ENCODE results near the gene FHOD3.

The FHOD3 gene

GRCh38 chr18:36364911-36365624 is 67.6 kb downstream of the FHOD3 start:
- CTCF ChIA-PET: no interaction called here
- Mint-ChIP-seq H3K36me3 (no peaks in the 10 kb centered on the region), H3K4me1 (no peaks in the 10 kb centered on the region), H3K9me3 (no peaks in the 10 kb centered on the region), H3K27ac (no peak overlapping the region), H3K4me3 (no peak overlapping the region), H3K27me3 (no peaks in the 10 kb centered on the region)
- no peak for DNase-seq

- Mint-ChIP-seq H3K27ac (no peak overlapping the region), H3K4me3 (no peak overlapping the region), H3K4me1 (no peaks in the 10 kb centered on the region), H3K36me3 (no peaks in the 10 kb centered on the region), H3K9me3 (no peaks in the 10 kb centered on the region), H3K27me3 (peaks cover 7% of the 10 kb centered on the region)
- no peak for DNase-seq
- CTCF ChIA-PET: no interaction called here
Observed at GRCh38 chr18:36365836-36366775, 68.6 kb downstream of the FHOD3 start.

GRCh38 chr18:36366994-36367839 is 69.7 kb downstream of the FHOD3 start:
- Mint-ChIP-seq H3K27ac (no peak overlapping the region), H3K4me1 (no peaks in the 10 kb centered on the region), H3K4me3 (no peak overlapping the region), H3K27me3 (peaks cover 7% of the 10 kb centered on the region), H3K9me3 (no peaks in the 10 kb centered on the region), H3K36me3 (no peaks in the 10 kb centered on the region)
- DNase-seq: no peak
- CTCF ChIA-PET: no interaction called here

GRCh38 chr18:36368889-36369288 is 71.4 kb downstream of the FHOD3 start:
- Mint-ChIP-seq H3K4me1 (no peaks in the 10 kb centered on the region), H3K36me3 (no peaks in the 10 kb centered on the region), H3K9me3 (no peaks in the 10 kb centered on the region), H3K4me3 (no peak overlapping the region), H3K27ac (no peak overlapping the region), H3K27me3 (peaks cover 15% of the 10 kb centered on the region)
- CTCF ChIA-PET: no interaction called here
- DNase-seq: no peak

DNA sequence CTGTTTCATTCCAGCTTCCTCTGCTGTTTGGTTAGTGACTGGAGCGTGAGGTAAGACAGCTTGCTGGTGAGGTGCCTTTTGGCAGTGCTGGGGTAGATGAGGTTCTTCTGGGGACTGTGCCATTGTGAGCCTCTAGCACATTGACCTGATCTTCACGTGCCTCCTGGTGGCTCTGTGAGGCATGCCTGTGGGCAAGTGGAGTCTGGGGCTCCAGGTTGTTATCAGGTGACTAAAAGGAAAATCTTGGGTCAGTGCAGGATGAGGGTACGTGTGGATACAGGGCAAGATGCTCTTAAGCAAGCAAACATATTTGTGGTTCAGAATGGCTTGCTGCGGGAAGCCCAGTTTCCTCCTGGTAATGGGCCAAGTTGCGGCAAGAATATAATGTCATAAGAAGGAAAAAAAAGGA is 75.4 kb downstream of the FHOD3 start:
- Mint-ChIP-seq H3K9me3 (no peaks in the 10 kb centered on the region), H3K4me1 (no peaks in the 10 kb centered on the region), H3K36me3 (no peaks in the 10 kb centered on the region), H3K27me3 (peaks cover 15% of the 10 kb centered on the region), H3K27ac (no peak overlapping the region), H3K4me3 (no peak overlapping the region)
- DNase-seq: no peak
- CTCF ChIA-PET: no interaction called here

DNA sequence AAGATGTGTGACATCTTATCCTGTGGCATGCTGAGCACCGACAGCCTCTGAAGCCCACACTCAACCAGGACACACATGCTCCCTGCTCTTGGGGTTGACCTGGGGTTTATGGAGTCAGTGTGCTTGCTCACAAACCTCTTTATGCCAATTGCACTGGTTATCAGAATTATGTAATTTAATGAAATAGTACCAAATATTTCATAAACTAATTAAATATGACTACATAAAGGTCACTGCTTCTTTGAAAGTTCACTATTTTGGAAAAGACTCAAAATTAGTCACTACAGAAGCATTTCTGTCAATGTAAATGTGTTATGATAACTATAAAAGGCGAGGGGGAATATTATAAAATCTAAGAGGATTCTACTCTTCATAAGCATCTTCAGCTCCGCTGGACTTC is 76.7 kb downstream of the FHOD3 start:
- H3K27me3 Mint-ChIP-seq: peaks cover 15% of the 10 kb centered on the region
- H3K4me3 Mint-ChIP-seq: no peak overlapping the region
- CTCF ChIA-PET: no interaction called here
- H3K36me3 Mint-ChIP-seq: no peaks in the 10 kb centered on the region
- no peaks in the 10 kb centered on the region for H3K9me3 Mint-ChIP-seq
- no peak overlapping the region for H3K27ac Mint-ChIP-seq
- no peak for DNase-seq
- no peaks in the 10 kb centered on the region for H3K4me1 Mint-ChIP-seq

DNA sequence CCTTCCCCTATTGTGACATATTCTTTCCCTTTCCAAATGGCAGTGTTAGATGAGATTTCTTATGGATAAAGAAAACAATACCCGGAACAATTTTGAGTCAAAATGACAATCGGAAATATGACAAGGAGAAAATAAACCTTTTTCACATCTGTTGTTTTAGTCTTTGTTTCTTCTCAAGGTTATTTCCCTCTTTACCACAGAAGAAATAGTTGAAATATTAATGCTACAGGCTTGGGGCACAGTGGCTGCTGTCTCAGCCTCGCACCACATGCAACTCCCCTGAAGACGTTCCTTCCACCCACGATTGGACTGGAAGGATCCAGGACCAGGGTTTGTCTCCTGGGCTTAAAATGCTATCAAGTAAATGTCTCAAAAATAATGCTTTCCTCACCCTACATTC is 77.6 kb downstream of the FHOD3 start:
- no peak overlapping the region for H3K27ac Mint-ChIP-seq
- H3K27me3 Mint-ChIP-seq: peaks cover 15% of the 10 kb centered on the region
- CTCF ChIA-PET: no interaction called here

DNA sequence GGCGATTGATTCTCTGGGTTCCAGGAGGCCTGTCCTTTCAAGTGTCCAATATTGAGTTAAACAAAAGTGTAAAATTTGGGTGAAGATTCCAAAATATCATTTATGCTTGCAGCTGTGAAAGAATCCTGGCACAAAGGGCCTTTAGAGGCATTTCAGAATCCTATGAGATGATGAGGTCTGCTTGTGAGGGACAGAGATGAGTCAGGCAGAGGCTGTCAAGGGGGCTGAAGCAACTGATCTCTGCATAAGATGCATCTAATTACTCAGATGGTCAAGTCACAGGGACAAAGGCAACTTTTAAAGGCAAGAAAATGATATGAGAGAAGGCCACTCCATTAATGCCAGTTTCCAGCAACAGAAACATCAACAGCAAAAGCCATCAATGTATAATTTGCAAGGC is 78.8 kb downstream of the FHOD3 start:
- Mint-ChIP-seq H3K27me3 (peaks cover 16% of the 10 kb centered on the region), H3K4me3 (no peak overlapping the region), H3K9me3 (no peaks in the 10 kb centered on the region), H3K4me1 (no peaks in the 10 kb centered on the region), H3K27ac (no peak overlapping the region), H3K36me3 (no peaks in the 10 kb centered on the region)
- CTCF ChIA-PET: no interaction called here
- DNase-seq: no peak

More for the DNA sequence above, 77.6 kb downstream of the FHOD3 start:
- H3K36me3 Mint-ChIP-seq: no peaks in the 10 kb centered on the region
- no peak overlapping the region for H3K4me3 Mint-ChIP-seq
- no peaks in the 10 kb centered on the region for H3K4me1 Mint-ChIP-seq
- H3K9me3 Mint-ChIP-seq: no peaks in the 10 kb centered on the region
- no peak for DNase-seq

GRCh38 chr18:36377626-36378025 is 80.1 kb downstream of the FHOD3 start:
- CTCF ChIA-PET: interaction anchor here (1.2 kb wide), 1 partner anchor 359 kb away, joined by 3 read pairs; no protein-coding TSS in a partner anchor
- no peaks in the 10 kb centered on the region for H3K36me3 Mint-ChIP-seq
- H3K27me3 Mint-ChIP-seq: peaks cover 13% of the 10 kb centered on the region
- no peaks in the 10 kb centered on the region for H3K9me3 Mint-ChIP-seq
- DNase-seq: no peak
- no peak overlapping the region for H3K4me3 Mint-ChIP-seq
- no peaks in the 10 kb centered on the region for H3K4me1 Mint-ChIP-seq
- no peak overlapping the region for H3K27ac Mint-ChIP-seq

- H3K9me3 Mint-ChIP-seq: no peaks in the 10 kb centered on the region
- no peak for DNase-seq
- no peak overlapping the region for H3K27ac Mint-ChIP-seq
- H3K27me3 Mint-ChIP-seq: peaks cover 8% of the 10 kb centered on the region
- H3K4me3 Mint-ChIP-seq: no peak overlapping the region
- no peaks in the 10 kb centered on the region for H3K36me3 Mint-ChIP-seq
- no peaks in the 10 kb centered on the region for H3K4me1 Mint-ChIP-seq
- CTCF ChIA-PET: no interaction called here
Observed at GRCh38 chr18:36378205-36378604, 80.7 kb downstream of the FHOD3 start.

DNA sequence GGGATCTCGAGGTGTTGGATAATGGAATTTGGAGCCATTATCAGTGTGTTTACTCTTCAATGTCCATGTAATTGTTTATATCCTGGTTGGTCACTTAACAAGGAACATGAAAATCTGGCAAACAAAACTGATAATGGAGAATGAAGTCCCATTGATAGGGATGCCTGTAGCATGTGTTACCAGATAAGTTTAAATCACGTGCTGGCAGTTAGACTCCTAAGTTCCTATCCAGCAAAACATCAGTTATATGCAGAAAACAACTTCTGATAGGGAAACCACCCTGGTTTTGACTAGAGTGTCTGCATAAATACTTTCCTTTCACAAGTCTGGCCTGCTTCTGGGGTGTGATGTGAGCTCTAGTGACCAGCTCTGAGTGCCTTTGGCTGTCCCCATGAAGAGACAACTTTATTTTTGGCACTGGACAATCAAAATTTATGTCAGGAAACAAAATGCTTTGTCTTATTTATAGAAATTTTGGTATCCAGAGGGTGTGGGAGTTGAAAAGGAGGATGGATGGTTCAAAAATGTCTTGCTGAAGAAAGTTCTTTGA is 82.0 kb downstream of the FHOD3 start:
- Mint-ChIP-seq H3K36me3 (no peaks in the 10 kb centered on the region), H3K4me1 (no peaks in the 10 kb centered on the region), H3K9me3 (no peaks in the 10 kb centered on the region), H3K27ac (no peak overlapping the region), H3K4me3 (no peak overlapping the region), H3K27me3 (peaks cover 8% of the 10 kb centered on the region)
- no peak for DNase-seq
- CTCF ChIA-PET: no interaction called here

DNA sequence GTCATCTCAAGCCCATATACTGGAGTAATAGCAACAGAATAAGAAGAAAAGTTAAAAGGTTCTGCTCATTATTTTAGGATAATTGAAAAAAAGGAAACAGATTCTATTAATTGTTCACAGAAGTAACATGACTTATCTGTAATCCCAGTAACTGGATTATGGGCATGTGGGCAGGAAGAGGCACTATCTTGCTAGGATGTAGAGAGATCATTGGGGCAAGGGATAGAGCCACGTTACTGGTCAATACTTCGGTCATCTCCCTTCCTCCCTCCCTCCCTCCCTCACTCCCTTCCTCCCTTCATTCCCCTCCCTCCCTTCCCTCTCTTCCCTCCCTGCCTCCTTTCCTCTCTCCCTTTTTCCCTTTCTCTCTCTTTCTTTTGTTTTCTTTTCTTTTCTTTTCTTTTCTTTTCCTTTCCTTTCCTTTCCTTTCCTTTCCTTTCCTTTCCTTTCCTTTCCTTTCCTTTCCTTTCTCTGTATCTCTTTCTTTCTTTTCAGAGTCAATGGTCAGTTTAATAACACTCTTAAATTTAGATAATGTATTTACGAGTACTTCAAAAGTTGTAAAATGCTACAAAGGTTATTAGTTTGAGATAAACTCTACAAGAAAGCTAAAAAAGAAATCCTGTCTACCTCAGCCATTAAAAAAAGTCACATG is 82.8 kb downstream of the FHOD3 start:
- no peak overlapping the region for H3K4me3 Mint-ChIP-seq
- no peak overlapping the region for H3K27ac Mint-ChIP-seq
- no peaks in the 10 kb centered on the region for H3K36me3 Mint-ChIP-seq
- H3K9me3 Mint-ChIP-seq: no peaks in the 10 kb centered on the region
- CTCF ChIA-PET: no interaction called here
- DNase-seq: no peak
- H3K4me1 Mint-ChIP-seq: no peaks in the 10 kb centered on the region
- peaks cover 8% of the 10 kb centered on the region for H3K27me3 Mint-ChIP-seq

GRCh38 chr18:36381075-36381474 is 83.6 kb downstream of the FHOD3 start:
- Mint-ChIP-seq H3K27ac (no peak overlapping the region), H3K4me3 (no peak overlapping the region), H3K36me3 (no peaks in the 10 kb centered on the region), H3K4me1 (no peaks in the 10 kb centered on the region), H3K27me3 (peaks cover 8% of the 10 kb centered on the region), H3K9me3 (no peaks in the 10 kb centered on the region)
- no peak for DNase-seq
- CTCF ChIA-PET: no interaction called here

DNA sequence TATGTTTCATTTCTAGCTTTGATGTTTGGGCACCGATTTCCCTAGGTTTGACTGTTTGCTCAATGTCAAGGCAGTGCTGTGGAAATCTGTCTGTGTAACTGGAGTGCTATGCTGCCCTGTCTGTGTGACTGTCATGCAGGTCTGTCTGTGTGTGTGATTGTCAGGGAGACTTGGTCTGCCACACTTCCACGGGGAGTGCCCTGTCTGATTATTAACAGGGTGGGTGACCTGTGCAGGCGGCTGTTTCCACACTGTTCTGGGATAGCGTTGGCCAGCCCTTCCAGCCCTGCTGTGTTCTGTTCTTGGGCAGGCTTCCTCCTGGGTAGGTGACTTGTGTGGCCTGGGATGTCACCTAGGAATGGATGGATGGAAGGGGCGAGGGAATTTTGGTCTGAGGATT is 85.3 kb downstream of the FHOD3 start:
- no peak overlapping the region for H3K27ac Mint-ChIP-seq
- no peaks in the 10 kb centered on the region for H3K36me3 Mint-ChIP-seq

More for the DNA sequence above, 85.3 kb downstream of the FHOD3 start:
- Mint-ChIP-seq H3K4me1 (no peaks in the 10 kb centered on the region), H3K9me3 (no peaks in the 10 kb centered on the region), H3K27me3 (peaks cover 8% of the 10 kb centered on the region), H3K4me3 (no peak overlapping the region)
- no peak for DNase-seq
- CTCF ChIA-PET: no interaction called here
